PC-9 (cell line): ENCODE measurements around the gene KIF17.

Experiments used
- EZH2 ChIP-seq: fragments of 200-600 bp; sonication (generic); IDR thresholded peaks from 2 replicates; pipeline ENCODE4 v1.8.0; 2017; ENCODE audit warnings: antibody characterized with exemption, low read depth
- TF ChIP-seq, protein P1 (sequence below): fragments of 200-600 bp; sonication (generic); conservative IDR thresholded peaks from 2 replicates; pipeline ENCODE4 v1.6.1; 2017; ENCODE audit warnings: mixed run types, antibody characterized with exemption, mild to moderate bottlenecking, moderate library complexity

DNA sequence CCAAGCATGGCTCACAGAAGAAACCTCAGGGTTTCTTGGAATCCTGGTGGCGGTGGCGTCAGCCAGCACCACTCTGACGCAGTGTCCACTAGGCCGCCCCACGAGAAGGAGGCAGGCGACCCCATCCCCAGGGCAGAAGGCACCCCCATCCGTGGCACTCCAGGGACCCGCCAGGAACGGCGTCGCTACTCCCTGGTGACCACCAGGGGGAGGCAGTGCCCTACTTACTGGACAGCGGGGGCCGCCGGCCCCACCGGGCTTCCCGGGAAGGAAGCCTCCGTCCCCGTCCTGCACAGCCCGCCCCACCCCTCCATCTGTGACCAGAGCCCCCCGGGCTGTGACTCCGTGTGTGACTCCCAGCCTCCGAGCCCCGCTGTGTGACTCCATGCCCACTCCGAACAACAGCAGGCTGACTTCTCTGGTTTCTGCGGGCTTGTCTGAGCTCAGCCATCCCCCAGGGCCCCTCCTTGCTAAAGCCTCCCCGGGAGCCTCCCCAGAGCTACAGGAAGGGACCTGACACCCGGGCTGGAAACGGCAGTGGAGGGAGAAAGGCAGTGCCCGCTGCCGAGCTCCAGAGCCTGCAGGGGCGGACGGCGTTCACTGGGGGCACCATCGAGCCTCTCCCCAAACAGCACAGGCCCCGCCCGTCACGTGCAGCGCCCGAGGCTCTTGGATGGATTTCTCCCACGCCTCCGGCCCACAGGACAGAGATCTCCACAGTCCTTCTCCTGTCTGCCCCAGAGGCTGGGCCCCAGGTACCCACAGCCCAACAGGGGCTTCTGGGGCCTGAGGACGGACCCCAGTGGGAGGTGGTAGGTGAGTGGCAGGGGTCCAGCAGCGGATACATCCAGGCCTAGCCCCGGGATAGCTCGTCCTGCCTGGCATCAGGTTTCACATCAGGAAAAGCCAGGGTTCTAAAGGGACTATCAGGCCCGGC, 21.1 kb downstream of the KIF17 start:
- TF ChIP-seq EZH2 = no peak
- TF ChIP-seq, protein P1, sequence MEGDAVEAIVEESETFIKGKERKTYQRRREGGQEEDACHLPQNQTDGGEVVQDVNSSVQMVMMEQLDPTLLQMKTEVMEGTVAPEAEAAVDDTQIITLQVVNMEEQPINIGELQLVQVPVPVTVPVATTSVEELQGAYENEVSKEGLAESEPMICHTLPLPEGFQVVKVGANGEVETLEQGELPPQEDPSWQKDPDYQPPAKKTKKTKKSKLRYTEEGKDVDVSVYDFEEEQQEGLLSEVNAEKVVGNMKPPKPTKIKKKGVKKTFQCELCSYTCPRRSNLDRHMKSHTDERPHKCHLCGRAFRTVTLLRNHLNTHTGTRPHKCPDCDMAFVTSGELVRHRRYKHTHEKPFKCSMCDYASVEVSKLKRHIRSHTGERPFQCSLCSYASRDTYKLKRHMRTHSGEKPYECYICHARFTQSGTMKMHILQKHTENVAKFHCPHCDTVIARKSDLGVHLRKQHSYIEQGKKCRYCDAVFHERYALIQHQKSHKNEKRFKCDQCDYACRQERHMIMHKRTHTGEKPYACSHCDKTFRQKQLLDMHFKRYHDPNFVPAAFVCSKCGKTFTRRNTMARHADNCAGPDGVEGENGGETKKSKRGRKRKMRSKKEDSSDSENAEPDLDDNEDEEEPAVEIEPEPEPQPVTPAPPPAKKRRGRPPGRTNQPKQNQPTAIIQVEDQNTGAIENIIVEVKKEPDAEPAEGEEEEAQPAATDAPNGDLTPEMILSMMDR = peak; percentile 84
